HL-60 (cell line): ENCODE data around the gene IMP4.

Experiments used
- DNase-seq, 2 experiments: peaks; one replicate each; pipeline ENCODE4 v3.0.0-alpha.2; 2010 to 2020; ENCODE audit warnings: low read depth in 1 of 2, low spot score in 1 of 2
- H3K27ac ChIP-seq: fragments of 250-450 bp; sonication (Bioruptor Pico); replicated peaks from 2 replicates; pipeline ENCODE4 v1.5.1; 2020; ENCODE audit warnings: mild to moderate bottlenecking, moderate library complexity
- H3K27me3 ChIP-seq: fragments of 250-450 bp; sonication (Bioruptor Pico); 2 replicates; pipeline ENCODE4 v1.5.1; 2021; ENCODE audit warnings: mild to moderate bottlenecking, moderate library complexity; ENCODE audit not compliant: insufficient read depth, poor library complexity, severe bottlenecking
- H3K4me3 ChIP-seq: replicated peaks from 2 replicates; pipeline ENCODE4 v1.5.1; 2011; ENCODE audit warnings: mild to moderate bottlenecking, control low read depth, low read length; ENCODE audit not compliant: insufficient read depth
- GABPA ChIP-seq: IDR thresholded peaks from 2 replicates; pipeline ENCODE4 v1.6.1; 2012; ENCODE audit warnings: low read depth
- POLR2AphosphoS5 ChIP-seq: IDR thresholded peaks from 2 replicates; pipeline ENCODE4 v1.6.1; 2012; ENCODE audit warnings: low read depth
- REST ChIP-seq: IDR thresholded peaks from 2 replicates; pipeline ENCODE4 v1.6.1; 2012; ENCODE audit warnings: low read depth; ENCODE audit not compliant: insufficient replicate concordance
- SPI1 ChIP-seq: IDR thresholded peaks from 2 replicates; pipeline ENCODE4 v1.6.1; 2012; ENCODE audit warnings: low read depth, mild to moderate bottlenecking, borderline replicate concordance
- TF ChIP-seq, protein P1 (sequence below): IDR thresholded peaks from one replicate; pipeline ENCODE4 v1.5.1; 2011; ENCODE audit warnings: low read length, control low read depth, inconsistent platforms; ENCODE audit not compliant: insufficient read depth

The IMP4 gene

DNA sequence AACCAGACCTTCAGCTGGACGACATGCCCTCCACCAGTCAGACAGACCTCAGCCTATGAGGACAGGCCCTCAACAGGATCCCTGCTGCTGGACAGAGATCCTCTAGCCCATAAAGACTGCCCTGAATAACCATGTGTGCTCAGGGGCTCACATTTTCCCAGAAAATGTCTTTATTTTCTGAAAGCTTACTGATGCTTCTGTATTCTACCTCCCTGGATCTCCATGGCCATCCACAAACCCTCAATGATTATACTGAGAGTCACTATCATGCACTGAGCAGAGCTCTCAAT, 11.4 kb downstream of the IMP4 start:
- H3K27ac ChIP-seq: no peak overlapping the region

DNA sequence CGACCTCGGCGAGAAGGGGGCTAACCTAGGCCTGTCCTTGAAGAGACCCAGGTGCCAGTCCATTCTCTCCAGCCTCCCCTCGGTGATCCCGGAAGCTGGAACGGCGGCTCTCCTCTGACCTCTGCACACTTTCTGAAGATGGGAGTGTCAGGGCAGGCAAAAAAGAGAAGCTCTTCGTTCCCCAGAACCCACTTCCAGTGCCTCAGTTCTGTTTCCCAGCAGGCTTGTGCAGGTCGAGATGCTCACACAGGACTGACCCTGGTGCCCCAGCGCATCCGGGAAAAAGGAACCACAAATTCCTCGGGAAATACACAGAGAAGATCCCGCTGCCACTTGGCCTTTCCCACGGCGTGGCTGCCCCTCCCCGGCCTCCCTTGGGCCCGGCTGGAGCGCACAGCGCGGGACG, 12.5 kb downstream of the IMP4 start:
- TF ChIP-seq, protein P1, sequence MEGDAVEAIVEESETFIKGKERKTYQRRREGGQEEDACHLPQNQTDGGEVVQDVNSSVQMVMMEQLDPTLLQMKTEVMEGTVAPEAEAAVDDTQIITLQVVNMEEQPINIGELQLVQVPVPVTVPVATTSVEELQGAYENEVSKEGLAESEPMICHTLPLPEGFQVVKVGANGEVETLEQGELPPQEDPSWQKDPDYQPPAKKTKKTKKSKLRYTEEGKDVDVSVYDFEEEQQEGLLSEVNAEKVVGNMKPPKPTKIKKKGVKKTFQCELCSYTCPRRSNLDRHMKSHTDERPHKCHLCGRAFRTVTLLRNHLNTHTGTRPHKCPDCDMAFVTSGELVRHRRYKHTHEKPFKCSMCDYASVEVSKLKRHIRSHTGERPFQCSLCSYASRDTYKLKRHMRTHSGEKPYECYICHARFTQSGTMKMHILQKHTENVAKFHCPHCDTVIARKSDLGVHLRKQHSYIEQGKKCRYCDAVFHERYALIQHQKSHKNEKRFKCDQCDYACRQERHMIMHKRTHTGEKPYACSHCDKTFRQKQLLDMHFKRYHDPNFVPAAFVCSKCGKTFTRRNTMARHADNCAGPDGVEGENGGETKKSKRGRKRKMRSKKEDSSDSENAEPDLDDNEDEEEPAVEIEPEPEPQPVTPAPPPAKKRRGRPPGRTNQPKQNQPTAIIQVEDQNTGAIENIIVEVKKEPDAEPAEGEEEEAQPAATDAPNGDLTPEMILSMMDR: no peak
- no peak for TF ChIP-seq POLR2AphosphoS5
- TF ChIP-seq SPI1: no peak
- no peak for TF ChIP-seq GABPA
- TF ChIP-seq REST: no peak
- peak in 1 of 2 experiments; percentile 28 for DNase-seq
- Histone ChIP-seq H3K27ac (no peak overlapping the region), H3K27me3 (no peaks in the 10 kb centered on the region), H3K4me3 (peak overlapping the region; percentile 76)

More for the DNA sequence above, 11.4 kb downstream of the IMP4 start:
- TF ChIP-seq REST (peak; percentile 29), POLR2AphosphoS5 (no peak), GABPA (no peak), SPI1 (no peak)
- H3K4me3 ChIP-seq: no peak overlapping the region
- H3K27me3 ChIP-seq: no peaks in the 10 kb centered on the region
- no peak for DNase-seq

DNA sequence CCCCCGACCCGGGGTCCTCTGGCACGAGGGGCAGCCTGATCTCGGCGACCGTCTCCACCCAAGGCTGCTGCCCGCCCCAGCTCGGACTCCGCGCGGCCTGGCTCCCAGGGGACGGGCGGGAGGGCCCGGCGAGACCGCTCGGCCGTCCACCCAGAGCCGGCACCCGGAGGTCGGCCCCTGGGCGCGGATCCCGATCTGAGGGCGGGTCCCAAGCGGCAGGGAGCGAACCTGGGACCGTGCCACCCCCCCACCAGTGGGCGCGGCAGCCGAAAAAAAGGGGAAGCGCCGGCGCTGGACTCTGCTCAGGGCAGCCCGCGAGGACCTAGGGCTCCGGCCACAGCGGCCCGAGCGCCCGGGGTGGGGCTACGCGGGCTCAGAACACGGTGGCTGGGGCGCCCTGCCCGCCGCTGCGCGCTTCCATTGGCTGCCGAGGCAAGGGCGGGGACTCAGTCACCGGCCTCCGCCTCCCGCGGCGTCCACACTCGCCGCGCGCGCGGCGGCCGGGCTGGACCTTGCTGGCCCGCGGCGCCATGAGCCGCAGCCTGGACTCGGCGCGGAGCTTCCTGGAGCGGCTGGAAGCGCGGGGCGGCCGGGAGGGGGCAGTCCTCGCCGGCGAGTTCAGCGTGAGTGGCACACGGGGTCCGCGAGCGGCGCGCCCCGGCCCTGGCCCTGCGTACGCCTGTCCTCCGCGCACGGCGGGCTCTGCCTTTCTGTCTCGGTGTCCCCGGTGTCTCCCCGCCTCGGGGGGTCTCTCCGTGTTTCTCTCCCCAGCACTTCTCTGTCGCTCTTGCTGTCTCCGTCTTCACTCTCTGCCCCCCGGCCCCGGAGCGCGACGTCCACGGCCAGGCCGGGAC, 13.1 kb downstream of the IMP4 start, which contains the start of gene PTPN18:
Gene PTPN18 (plus strand): TSS at position 479 of the 854 bp plus-strand sequence. CDS start 52 bp downstream, at position 531.
- TF ChIP-seq GABPA (no peak), POLR2AphosphoS5 (0 out of 2 replicates have a peak, but pooled peaks have one; percentile 19), SPI1 (peak; percentile 22; the same call in 1 of the 2 replicates), REST (no peak)
- TF ChIP-seq, protein P1: no peak
- peak; percentile 63 to 67 for DNase-seq
- Histone ChIP-seq H3K4me3 (peak within 1 kb of the TSS; percentile 76), H3K27me3 (no peaks in the 10 kb centered on the region), H3K27ac (peak within 1 kb of the TSS; percentile 43; the same call in 1 of the 2 replicates)
